22Rv1 (cell line): ENCODE results near the gene ADAMTSL2.

Source experiments
- ZFX ChIP-seq: fragments of 450-650 bp; IDR thresholded peaks from 2 replicates; pipeline ENCODE4 v1.6.1; 2017; ENCODE audit warnings: antibody characterized with exemption, borderline replicate concordance
- TF ChIP-seq, protein P1 (sequence below): fragments of 450-650 bp; IDR thresholded peaks from 2 replicates; pipeline ENCODE4 v1.5.1; 2017; ENCODE audit warnings: mild to moderate bottlenecking

DNA sequence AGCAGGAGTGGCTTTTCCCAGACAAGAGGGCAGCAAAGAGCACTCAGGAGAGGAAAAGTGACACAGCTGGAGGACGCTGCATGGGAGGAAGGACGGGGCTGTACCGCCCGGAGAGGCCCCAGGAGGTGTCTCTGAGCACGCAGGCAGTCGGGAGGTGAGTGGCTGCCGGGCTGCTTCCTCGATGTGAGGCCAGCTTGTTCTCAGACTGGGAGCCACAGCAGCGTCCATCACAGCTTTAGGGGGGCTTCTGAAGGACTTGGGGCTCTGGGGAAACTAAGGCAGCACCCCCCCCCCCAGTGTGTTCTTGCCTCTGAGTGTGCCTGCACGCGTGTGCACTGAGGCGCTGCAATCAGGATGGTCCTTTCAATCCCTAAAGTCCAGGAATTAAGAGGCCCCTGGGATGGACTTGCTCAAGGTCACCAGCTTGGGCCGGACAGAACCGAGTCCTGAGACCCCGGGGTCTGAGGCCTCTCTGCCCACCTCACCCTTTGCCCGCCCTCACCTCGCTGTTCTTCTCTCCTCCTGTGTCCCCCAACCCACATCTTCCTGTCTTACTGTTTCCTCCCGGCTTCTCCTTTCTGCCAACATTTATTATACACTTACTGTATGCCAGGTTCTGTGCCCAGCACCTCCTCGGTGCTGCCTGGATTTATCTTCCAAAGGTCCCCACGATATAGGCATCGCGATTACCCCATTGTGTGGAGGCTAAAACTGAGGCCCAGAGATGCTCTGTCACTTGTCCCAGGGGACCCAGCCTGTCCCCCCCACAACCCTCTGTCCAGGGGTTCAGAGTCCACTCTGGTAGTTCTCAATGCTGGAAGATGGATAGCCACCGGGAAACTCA, 41.7 kb downstream of the ADAMTSL2 start:
- TF ChIP-seq, protein P1, sequence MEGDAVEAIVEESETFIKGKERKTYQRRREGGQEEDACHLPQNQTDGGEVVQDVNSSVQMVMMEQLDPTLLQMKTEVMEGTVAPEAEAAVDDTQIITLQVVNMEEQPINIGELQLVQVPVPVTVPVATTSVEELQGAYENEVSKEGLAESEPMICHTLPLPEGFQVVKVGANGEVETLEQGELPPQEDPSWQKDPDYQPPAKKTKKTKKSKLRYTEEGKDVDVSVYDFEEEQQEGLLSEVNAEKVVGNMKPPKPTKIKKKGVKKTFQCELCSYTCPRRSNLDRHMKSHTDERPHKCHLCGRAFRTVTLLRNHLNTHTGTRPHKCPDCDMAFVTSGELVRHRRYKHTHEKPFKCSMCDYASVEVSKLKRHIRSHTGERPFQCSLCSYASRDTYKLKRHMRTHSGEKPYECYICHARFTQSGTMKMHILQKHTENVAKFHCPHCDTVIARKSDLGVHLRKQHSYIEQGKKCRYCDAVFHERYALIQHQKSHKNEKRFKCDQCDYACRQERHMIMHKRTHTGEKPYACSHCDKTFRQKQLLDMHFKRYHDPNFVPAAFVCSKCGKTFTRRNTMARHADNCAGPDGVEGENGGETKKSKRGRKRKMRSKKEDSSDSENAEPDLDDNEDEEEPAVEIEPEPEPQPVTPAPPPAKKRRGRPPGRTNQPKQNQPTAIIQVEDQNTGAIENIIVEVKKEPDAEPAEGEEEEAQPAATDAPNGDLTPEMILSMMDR, result no peak
- no peak for TF ChIP-seq ZFX
